HG03432 (cell line): ENCODE data around the gene RNF150.
"Not testable (repeated sequence)": the region's sequence is repeated elsewhere in the genome, so short reads cannot be mapped to it uniquely, and the experiment has no call there.

Experiments
- ATAC-seq: cut with Tn5 transposase; IDR thresholded peaks from one replicate; pipeline ENCODE4 v1.9.1; 2021; ENCODE audit warnings: mild to moderate bottlenecking, moderate library complexity; ENCODE audit not compliant: unreplicated experiment

RNF150 gene

GRCh38 chr4:141079393-141079930 lies 53.8 kb downstream of the RNF150 start:
- no peak for ATAC-seq

GRCh38 chr4:141078871-141079270 lies 54.4 kb downstream of the RNF150 start:
- no peak for ATAC-seq

- ATAC-seq, result no peak
Observed at GRCh38 chr4:141077611-141078225, 55.6 kb downstream of the RNF150 start.

- no peak for ATAC-seq
Observed at GRCh38 chr4:141075553-141075952, 57.7 kb downstream of the RNF150 start.

GRCh38 chr4:141074098-141074878 lies 59.0 kb downstream of the RNF150 start:
- ATAC-seq, result peak; percentile 57

GRCh38 chr4:141066690-141067089 lies 66.6 kb downstream of the RNF150 start:
- no peak for ATAC-seq

- no peak for ATAC-seq
Observed at GRCh38 chr4:141065872-141066271, 67.4 kb downstream of the RNF150 start.

GRCh38 chr4:141062651-141063050 lies 70.6 kb downstream of the RNF150 start:
- no peak for ATAC-seq

GRCh38 chr4:141058591-141059512 lies 74.4 kb downstream of the RNF150 start:
- ATAC-seq, result no peak

- ATAC-seq, result no peak
Observed at GRCh38 chr4:141057582-141057981, 75.7 kb downstream of the RNF150 start.

- no peak for ATAC-seq
Observed at GRCh38 chr4:141056473-141056872, 76.8 kb downstream of the RNF150 start.

- ATAC-seq, result no peak
Observed at GRCh38 chr4:141054446-141054845, 78.8 kb downstream of the RNF150 start.

- not testable (repeated sequence) for ATAC-seq
Observed at GRCh38 chr4:141050999-141051398, 82.3 kb downstream of the RNF150 start.

GRCh38 chr4:141047228-141047884 lies 85.9 kb downstream of the RNF150 start:
- ATAC-seq, result no peak

- ATAC-seq, result no peak
Observed at GRCh38 chr4:141046255-141046654, 87.0 kb downstream of the RNF150 start.

GRCh38 chr4:141045848-141046247 lies 87.4 kb downstream of the RNF150 start:
- ATAC-seq, result no peak

- ATAC-seq, result no peak
Observed at GRCh38 chr4:141041021-141041476, 92.2 kb downstream of the RNF150 start.

GRCh38 chr4:141039156-141039555 lies 94.1 kb downstream of the RNF150 start:
- no peak for ATAC-seq

GRCh38 chr4:141038428-141038827 lies 94.8 kb downstream of the RNF150 start:
- ATAC-seq, result no peak

GRCh38 chr4:141037446-141037845 lies 95.8 kb downstream of the RNF150 start:
- ATAC-seq, result no peak

- ATAC-seq, result no peak
Observed at GRCh38 chr4:141036786-141037185, 96.5 kb downstream of the RNF150 start.
